Neural cell (in vitro differentiated cells): ENCODE data around the gene AKAP3. TPM values are rescaled to one million over a fixed set of nuclear protein-coding genes. Genes with fewer than 3 reads are reported as not detected.

Experiments
- H2AFZ ChIP-seq: fragments of 200-600, 300-800 bp; sonication (generic), shearing (Covaris generic); 2 replicates; pipeline ENCODE4 v1.6.0; 2014; ENCODE audit warnings: low read depth, mild to moderate bottlenecking, antibody characterized with exemption, low read length, moderate library complexity
- H3F3A ChIP-seq: fragments of 200-600 bp; shearing (Covaris generic); 2 replicates; pipeline ENCODE4 v1.6.1; 2016; ENCODE audit warnings: mild to moderate bottlenecking, moderate library complexity, mixed read lengths, antibody characterized with exemption, low read length; ENCODE audit not compliant: insufficient read depth, poor library complexity, severe bottlenecking
- H3K27ac ChIP-seq: fragments of 200-600, 300-800 bp; sonication (generic), shearing (Covaris generic); 2 replicates; pipeline ENCODE4 v1.5.1; 2014; ENCODE audit warnings: mild to moderate bottlenecking, low read length, moderate library complexity
- H3K27me3 ChIP-seq: fragments of 300-800, 200-600 bp; sonication (generic), shearing (Covaris generic); 2 replicates; pipeline ENCODE4 v1.6.0; 2014; ENCODE audit warnings: mild to moderate bottlenecking, low read depth, low read length, moderate library complexity; ENCODE audit not compliant: insufficient read depth
- H3K36me3 ChIP-seq: fragments of 300-800, 200-600 bp; sonication (generic), shearing (Covaris generic); 2 replicates; pipeline ENCODE4 v1.5.1; 2014; ENCODE audit warnings: mild to moderate bottlenecking, antibody characterized with exemption, low read length, moderate library complexity; ENCODE audit not compliant: insufficient read depth
- H3K4me2 ChIP-seq: fragments of 300-800, 200-600 bp; sonication (generic), shearing (Covaris generic); 2 replicates; pipeline ENCODE4 v1.6.0; 2014; ENCODE audit warnings: mild to moderate bottlenecking, low read length
- H3K4me3 ChIP-seq: fragments of 300-800, 200-600 bp; sonication (generic), shearing (Covaris generic); 2 replicates; pipeline ENCODE4 v1.5.1; 2014; ENCODE audit warnings: mild to moderate bottlenecking, low read length, moderate library complexity
- H3K79me2 ChIP-seq: fragments of 200-600 bp; shearing (Covaris generic); replicated peaks from 2 replicates; pipeline ENCODE4 v1.6.0; 2014; ENCODE audit warnings: mild to moderate bottlenecking, low read length, moderate library complexity; ENCODE audit not compliant: insufficient read depth
- H3K9ac ChIP-seq: fragments of 300-800, 200-600 bp; sonication (generic), shearing (Covaris generic); 2 replicates; pipeline ENCODE4 v1.6.1; 2016; ENCODE audit warnings: mild to moderate bottlenecking, low read length, mixed read lengths
- H3K9me2 ChIP-seq: fragments of 200-600 bp; shearing (Covaris generic); 2 replicates; pipeline ENCODE4 v1.6.1; 2016; ENCODE audit warnings: mild to moderate bottlenecking, low read length, mixed read lengths; ENCODE audit not compliant: insufficient read depth
- H3K9me3 ChIP-seq: fragments of 200-600, 300-800 bp; sonication (generic), shearing (Covaris generic); 2 replicates; pipeline ENCODE4 v1.6.1; 2016; ENCODE audit warnings: mild to moderate bottlenecking, mixed run types, low read length, moderate library complexity, mixed read lengths
- H4K20me1 ChIP-seq: fragments of 200-600 bp; shearing (Covaris generic); 2 replicates; pipeline ENCODE4 v1.6.1; 2016; ENCODE audit warnings: mild to moderate bottlenecking, mixed run types; ENCODE audit not compliant: insufficient read depth
- CTCF ChIP-seq: fragments of 450-650 bp; IDR thresholded peaks from 2 replicates; pipeline ENCODE4 v1.5.1; 2014; ENCODE audit warnings: antibody characterized with exemption, mild to moderate bottlenecking, moderate library complexity; ENCODE audit not compliant: poor library complexity, severe bottlenecking
- EP300 ChIP-seq: fragments of 450-650 bp; conservative IDR thresholded peaks from 2 replicates; pipeline ENCODE4 v1.6.1; 2014; ENCODE audit warnings: antibody characterized with exemption, mild to moderate bottlenecking, moderate library complexity; ENCODE audit not compliant: poor library complexity, severe bottlenecking
- EZH2 ChIP-seq: fragments of 200-600, 300-800 bp; shearing (Covaris generic), sonication (generic); IDR thresholded peaks from 2 replicates; pipeline ENCODE4 v1.6.1; 2014; ENCODE audit warnings: antibody characterized with exemption, low read length, borderline replicate concordance, mild to moderate bottlenecking; ENCODE audit not compliant: insufficient read depth, poor library complexity, severe bottlenecking
- MXI1 ChIP-seq: fragments of 450-650 bp; conservative IDR thresholded peaks from 2 replicates; pipeline ENCODE4 v1.6.1; 2014; ENCODE audit warnings: antibody characterized with exemption, mild to moderate bottlenecking; ENCODE audit not compliant: poor library complexity, severe bottlenecking
- POLR2AphosphoS5 ChIP-seq: IDR thresholded peaks from 2 replicates; pipeline ENCODE4 v1.6.1; 2012
- RAD21 ChIP-seq: fragments of 450-650 bp; conservative IDR thresholded peaks from 2 replicates; pipeline ENCODE4 v1.6.1; 2014; ENCODE audit warnings: antibody characterized with exemption, mild to moderate bottlenecking, moderate library complexity
- SMC3 ChIP-seq: fragments of 450-650 bp; conservative IDR thresholded peaks from 2 replicates; pipeline ENCODE4 v1.6.1; 2014; ENCODE audit warnings: antibody characterized with exemption, mild to moderate bottlenecking, moderate library complexity; ENCODE audit not compliant: poor library complexity
- TAF1 ChIP-seq: IDR thresholded peaks from 2 replicates; pipeline ENCODE4 v1.6.1; 2012; ENCODE audit warnings: low read depth
- polyA plus RNA-seq: library from polyadenylated mRNA; depleted of rRNA; stranded (reverse); fragments of >200 nt; gene quantifications from 2 replicates; pipeline ENCODE4 v1.2.3, GENCODE V29; 2014
- TF ChIP-seq, protein P1 (sequence below): IDR thresholded peaks from 2 replicates; pipeline ENCODE4 v1.6.1; 2012; ENCODE audit warnings: borderline replicate concordance

Gene AKAP3
- polyA plus RNA-seq, 1 donor from 2014 or later, result 0.46 TPM

- Histone ChIP-seq H3K4me3 (no peak overlapping the region), H3K9me2 (no peaks in the 10 kb centered on the region), H3K27ac (no peak overlapping the region), H3K36me3 (no peaks in the 10 kb centered on the region), H2AFZ (no peak overlapping the region), H3K4me2 (no peak overlapping the region), H3K79me2 (no peaks in the 10 kb centered on the region), H3F3A (no peaks in the 10 kb centered on the region), H3K27me3 (no peaks in the 10 kb centered on the region), H4K20me1 (no peaks in the 10 kb centered on the region), H3K9me3 (no peaks in the 10 kb centered on the region), H3K9ac (no peak overlapping the region)
- TF ChIP-seq POLR2AphosphoS5 (no peak), EZH2 (no peak), EP300 (no peak), TAF1 (no peak), RAD21 (no peak)
Observed at GRCh38 chr12:4569261-4569660, 79.6 kb downstream of the AKAP3 start.

DNA sequence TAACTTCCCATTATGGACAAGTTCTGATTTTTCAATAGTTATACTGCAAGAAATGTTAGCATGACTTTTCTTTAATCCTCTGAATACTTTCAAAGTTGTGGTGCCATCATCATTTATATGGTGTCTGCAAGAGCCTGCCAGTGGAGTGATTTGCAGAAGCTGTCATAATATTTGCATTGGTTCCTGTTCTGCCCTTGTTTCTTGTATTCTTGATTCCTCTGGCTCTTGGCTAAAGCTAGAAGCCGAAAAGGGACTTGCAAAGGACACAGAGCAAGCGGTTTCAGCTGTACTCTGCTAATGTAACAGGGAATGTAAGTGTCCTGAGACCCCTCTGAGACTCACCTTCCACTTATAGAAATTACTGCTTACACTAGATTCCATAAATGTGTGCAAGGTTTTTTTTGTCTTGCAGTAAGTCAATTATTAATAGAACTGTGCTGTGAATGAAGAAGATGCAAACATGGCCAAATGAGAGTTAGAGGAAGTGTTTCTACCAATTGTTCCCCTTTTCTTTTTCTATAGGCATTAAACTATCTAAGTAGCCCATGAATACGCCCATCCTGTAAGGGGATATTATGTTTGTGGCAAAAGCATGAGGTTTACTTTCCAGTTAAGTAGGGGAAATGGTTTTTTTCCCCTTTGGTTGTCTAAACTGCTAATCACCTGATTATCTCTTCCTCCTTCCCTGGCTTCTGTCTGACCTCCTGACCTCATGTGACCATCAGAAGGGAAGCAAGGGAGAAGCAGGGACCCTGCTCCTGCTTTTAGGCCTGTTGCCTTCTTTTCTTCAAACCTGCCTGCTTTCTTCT lies 81.6 kb downstream of the AKAP3 start:
- Histone ChIP-seq H2AFZ (no peak overlapping the region), H3F3A (no peaks in the 10 kb centered on the region), H3K9ac (no peak overlapping the region), H3K4me3 (no peak overlapping the region), H3K9me3 (no peaks in the 10 kb centered on the region), H3K79me2 (no peaks in the 10 kb centered on the region), H3K4me2 (no peak overlapping the region), H3K27me3 (no peaks in the 10 kb centered on the region), H3K27ac (no peak overlapping the region), H3K36me3 (no peaks in the 10 kb centered on the region), H3K9me2 (no peaks in the 10 kb centered on the region), H4K20me1 (no peaks in the 10 kb centered on the region)
- no peak for TF ChIP-seq TAF1
- no peak for TF ChIP-seq EZH2
- no peak for TF ChIP-seq SMC3
- TF ChIP-seq RAD21, result no peak
- TF ChIP-seq, protein P1, sequence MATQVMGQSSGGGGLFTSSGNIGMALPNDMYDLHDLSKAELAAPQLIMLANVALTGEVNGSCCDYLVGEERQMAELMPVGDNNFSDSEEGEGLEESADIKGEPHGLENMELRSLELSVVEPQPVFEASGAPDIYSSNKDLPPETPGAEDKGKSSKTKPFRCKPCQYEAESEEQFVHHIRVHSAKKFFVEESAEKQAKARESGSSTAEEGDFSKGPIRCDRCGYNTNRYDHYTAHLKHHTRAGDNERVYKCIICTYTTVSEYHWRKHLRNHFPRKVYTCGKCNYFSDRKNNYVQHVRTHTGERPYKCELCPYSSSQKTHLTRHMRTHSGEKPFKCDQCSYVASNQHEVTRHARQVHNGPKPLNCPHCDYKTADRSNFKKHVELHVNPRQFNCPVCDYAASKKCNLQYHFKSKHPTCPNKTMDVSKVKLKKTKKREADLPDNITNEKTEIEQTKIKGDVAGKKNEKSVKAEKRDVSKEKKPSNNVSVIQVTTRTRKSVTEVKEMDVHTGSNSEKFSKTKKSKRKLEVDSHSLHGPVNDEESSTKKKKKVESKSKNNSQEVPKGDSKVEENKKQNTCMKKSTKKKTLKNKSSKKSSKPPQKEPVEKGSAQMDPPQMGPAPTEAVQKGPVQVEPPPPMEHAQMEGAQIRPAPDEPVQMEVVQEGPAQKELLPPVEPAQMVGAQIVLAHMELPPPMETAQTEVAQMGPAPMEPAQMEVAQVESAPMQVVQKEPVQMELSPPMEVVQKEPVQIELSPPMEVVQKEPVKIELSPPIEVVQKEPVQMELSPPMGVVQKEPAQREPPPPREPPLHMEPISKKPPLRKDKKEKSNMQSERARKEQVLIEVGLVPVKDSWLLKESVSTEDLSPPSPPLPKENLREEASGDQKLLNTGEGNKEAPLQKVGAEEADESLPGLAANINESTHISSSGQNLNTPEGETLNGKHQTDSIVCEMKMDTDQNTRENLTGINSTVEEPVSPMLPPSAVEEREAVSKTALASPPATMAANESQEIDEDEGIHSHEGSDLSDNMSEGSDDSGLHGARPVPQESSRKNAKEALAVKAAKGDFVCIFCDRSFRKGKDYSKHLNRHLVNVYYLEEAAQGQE, result no peak
- TF ChIP-seq POLR2AphosphoS5, result no peak
- TF ChIP-seq MXI1, result no peak
- no peak for TF ChIP-seq EP300
- no peak for TF ChIP-seq CTCF
